ENCODE measurements around the gene KRTAP9-3. TPM values are rescaled to one million over a fixed set of nuclear protein-coding genes. Genes with fewer than 3 reads are reported as not detected.

KRTAP9-3 gene
- polyA plus RNA-seq, 1 experiment: not detected

- no peak for DNase-seq (ENCODE audit: low read depth, low spot score)
- ChIA-PET CTCF (interaction anchor here (0.6 kb wide), 1 partner anchor 132 kb away, joined by 3 read pairs; no protein-coding TSS in a partner anchor), POLR2A (no interaction called here)
- H3K9me3 ChIP-seq (ENCODE audit: control insufficient read depth, insufficient read depth, low read length): peaks cover 5% of the 10 kb centered on the region; the same call in 1 of the 2 replicates
- peaks cover 6% of the 10 kb centered on the region for H3K27me3 ChIP-seq (ENCODE audit: control insufficient read depth, insufficient read depth, low read length)
- no peak for TF ChIP-seq CTCF (IDR thresholded peaks at IDR 0.05; ENCODE audit: low read depth, low read length)
- no peak overlapping the region for H3K27ac ChIP-seq (ENCODE audit: low read depth, low read length)
- H3K4me3 ChIP-seq (ENCODE audit: low read depth, low read length): no peak overlapping the region
These were observed 41.9 kb upstream of the KRTAP9-3 start for GRCh38 chr17:41190328-41190727.

- CTCF ChIA-PET: no interaction called here
- POLR2A ChIA-PET: no interaction called here
- H3K27ac ChIP-seq (ENCODE audit: low read depth, low read length): no peak overlapping the region
- no peak overlapping the region for H3K4me3 ChIP-seq (ENCODE audit: low read depth, low read length)
- no peak for DNase-seq (ENCODE audit: low read depth, low spot score)
- H3K27me3 ChIP-seq (ENCODE audit: control insufficient read depth, insufficient read depth, low read length): no peaks in the 10 kb centered on the region
- no peak for TF ChIP-seq CTCF (IDR thresholded peaks at IDR 0.05; ENCODE audit: low read depth, low read length)
- H3K9me3 ChIP-seq (ENCODE audit: control insufficient read depth, insufficient read depth, low read length): no peaks in the 10 kb centered on the region
These were observed 36.2 kb upstream of the KRTAP9-3 start for GRCh38 chr17:41196068-41196467.

- CTCF ChIA-PET: no interaction called here
These were observed 32.7 kb upstream of the KRTAP9-3 start for GRCh38 chr17:41199421-41200078.

GRCh38 chr17:41211845-41212466, 20.3 kb upstream of the KRTAP9-3 start:
- no peaks in the 10 kb centered on the region for H3K9me3 ChIP-seq (ENCODE audit: control insufficient read depth, insufficient read depth, low read length)
- peaks cover 4% of the 10 kb centered on the region for H3K27me3 ChIP-seq (ENCODE audit: control insufficient read depth, insufficient read depth, low read length)
- ChIA-PET POLR2A (no interaction called here), CTCF (no interaction called here)
- no peak overlapping the region for H3K27ac ChIP-seq (ENCODE audit: low read depth, low read length)
- peak; percentile 10 for DNase-seq (ENCODE audit: low read depth, low spot score)
- no peak for TF ChIP-seq CTCF (IDR thresholded peaks at IDR 0.05; ENCODE audit: low read depth, low read length)
- no peak overlapping the region for H3K4me3 ChIP-seq (ENCODE audit: low read depth, low read length)

More at GRCh38 chr17:41199421-41200078, 32.7 kb upstream of the KRTAP9-3 start:
- TF ChIP-seq CTCF (IDR thresholded peaks at IDR 0.05; ENCODE audit: low read depth, low read length): no peak
- H3K9me3 ChIP-seq (ENCODE audit: control insufficient read depth, insufficient read depth, low read length): no peaks in the 10 kb centered on the region
- POLR2A ChIA-PET: no interaction called here
- H3K4me3 ChIP-seq (ENCODE audit: low read depth, low read length): no peak overlapping the region
- H3K27me3 ChIP-seq (ENCODE audit: control insufficient read depth, insufficient read depth, low read length): no peaks in the 10 kb centered on the region
- H3K27ac ChIP-seq (ENCODE audit: low read depth, low read length): no peak overlapping the region
- no peak for DNase-seq (ENCODE audit: low read depth, low spot score)

- Histone ChIP-seq H3K4me3 (ENCODE audit: low read depth, low read length) (no peak overlapping the region), H3K27me3 (ENCODE audit: control insufficient read depth, insufficient read depth, low read length) (peaks cover 4% of the 10 kb centered on the region), H3K27ac (ENCODE audit: low read depth, low read length) (peak overlapping the region; percentile 21), H3K9me3 (ENCODE audit: control insufficient read depth, insufficient read depth, low read length) (no peaks in the 10 kb centered on the region)
- no peak for TF ChIP-seq CTCF (IDR thresholded peaks at IDR 0.05; ENCODE audit: low read depth, low read length)
- ChIA-PET CTCF (no interaction called here), POLR2A (no interaction called here)
- no peak for DNase-seq (ENCODE audit: low read depth, low spot score)
These were observed 19.6 kb upstream of the KRTAP9-3 start for GRCh38 chr17:41212524-41213169.
